ENCODE data around the gene PDE2A. TPM values are rescaled to one million over a fixed set of nuclear protein-coding genes. Genes with fewer than 3 reads are reported as not detected.

The PDE2A gene
- total and polyA plus RNA-seq, 5 experiments from 2014 or later, result 0.22 to 1.9 (median 0.74) TPM; not detected in 1

- Mint-ChIP-seq H3K36me3 (peaks cover 0 to 68% (median 19%) of the 10 kb centered on the region in 3 donors), H3K27me3 (no peaks in the 10 kb centered on the region), H3K4me1 (peaks cover 0 to 11% (median 3%) of the 10 kb centered on the region in 4 donors), H3K4me3 (no peak overlapping the region), H3K27ac (peak overlapping the region in 2 of 10 donors; percentile 52 to 71), H3K9me3 (no peaks in the 10 kb centered on the region)
- POLR2A ChIA-PET, result no interaction called here
- ATAC-seq, result no peak
- DNase-seq, result no peak
Measured at GRCh38 chr11:72703267-72704008, 29.2 kb upstream of the PDE2A start.

GRCh38 chr11:72702577-72703241 lies 28.5 kb upstream of the PDE2A start:
- no peak overlapping the region for H3K4me3 Mint-ChIP-seq
- peaks cover 0 to 67% (median 14%) of the 10 kb centered on the region in 3 donors for H3K36me3 Mint-ChIP-seq
- DNase-seq (no peak), ATAC-seq (no peak)
- H3K27ac Mint-ChIP-seq, result peak overlapping the region in 4 of 10 donors; percentile 52 to 62 (median 54)
- POLR2A ChIA-PET, result interaction anchor here (0.7 kb wide), 1 partner anchor 17 kb away, joined by 3 read pairs; no protein-coding TSS in a partner anchor
- no peaks in the 10 kb centered on the region for H3K9me3 Mint-ChIP-seq
- H3K4me1 Mint-ChIP-seq, result peaks cover 0 to 10% (median 3%) of the 10 kb centered on the region in 4 donors
- no peaks in the 10 kb centered on the region for H3K27me3 Mint-ChIP-seq

GRCh38 chr11:72702096-72702495 lies 27.9 kb upstream of the PDE2A start:
- Mint-ChIP-seq H3K27me3 (no peaks in the 10 kb centered on the region), H3K4me3 (no peak overlapping the region), H3K36me3 (peaks cover 0 to 61% (median 12%) of the 10 kb centered on the region in 3 donors), H3K27ac (no peak overlapping the region), H3K4me1 (peaks cover 0 to 6% (median under 1%) of the 10 kb centered on the region in 4 donors), H3K9me3 (no peaks in the 10 kb centered on the region)
- DNase-seq (no peak), ATAC-seq (no peak)
- POLR2A ChIA-PET, result interaction anchor here (0.7 kb wide), 1 partner anchor 18 kb away, joined by 3 read pairs; no protein-coding TSS in a partner anchor

GRCh38 chr11:72701466-72701865 lies 27.2 kb upstream of the PDE2A start:
- Mint-ChIP-seq H3K27ac (peak overlapping the region in 4 of 10 donors; percentile 27 to 67 (median 54)), H3K36me3 (peaks cover 0 to 56% (median 12%) of the 10 kb centered on the region in 3 donors), H3K27me3 (no peaks in the 10 kb centered on the region), H3K4me1 (peaks cover 0 to 6% (median 0%) of the 10 kb centered on the region in 4 donors), H3K9me3 (no peaks in the 10 kb centered on the region), H3K4me3 (no peak overlapping the region)
- ATAC-seq (no peak), DNase-seq (no peak)
- POLR2A ChIA-PET, result no interaction called here

GRCh38 chr11:72700146-72700545 lies 25.9 kb upstream of the PDE2A start:
- no peak overlapping the region for H3K4me3 Mint-ChIP-seq
- ATAC-seq, result no peak
- peak overlapping the region in 6 of 10 donors; percentile 3 to 80 (median 52) for H3K27ac Mint-ChIP-seq
- H3K4me1 Mint-ChIP-seq, result peaks cover 0 to 5% (median 2%) of the 10 kb centered on the region in 4 donors
- DNase-seq, result no peak
- POLR2A ChIA-PET, result no interaction called here
- H3K9me3 Mint-ChIP-seq, result no peaks in the 10 kb centered on the region
- H3K36me3 Mint-ChIP-seq, result peaks cover 0 to 56% (median 7%) of the 10 kb centered on the region in 3 donors
- H3K27me3 Mint-ChIP-seq, result no peaks in the 10 kb centered on the region

GRCh38 chr11:72697814-72698213 lies 23.6 kb upstream of the PDE2A start:
- H3K4me3 Mint-ChIP-seq, result no peak overlapping the region
- DNase-seq (no peak), ATAC-seq (no peak)
- no peaks in the 10 kb centered on the region for H3K27me3 Mint-ChIP-seq
- H3K36me3 Mint-ChIP-seq, result peaks cover 0 to 70% (median 7%) of the 10 kb centered on the region in 3 donors
- H3K9me3 Mint-ChIP-seq, result no peaks in the 10 kb centered on the region
- peak overlapping the region in 2 of 10 donors; percentile 53 to 74 for H3K27ac Mint-ChIP-seq
- POLR2A ChIA-PET, result no interaction called here
- H3K4me1 Mint-ChIP-seq, result peaks cover 0 to 10% (median 3%) of the 10 kb centered on the region in 4 donors

- POLR2A ChIA-PET, result no interaction called here
- DNase-seq, result no peak
- H3K27me3 Mint-ChIP-seq, result no peaks in the 10 kb centered on the region
- peaks cover 0 to 10% (median 3%) of the 10 kb centered on the region in 4 donors for H3K4me1 Mint-ChIP-seq
- no peak for ATAC-seq
- H3K4me3 Mint-ChIP-seq, result no peak overlapping the region
- H3K27ac Mint-ChIP-seq, result no peak overlapping the region
- no peaks in the 10 kb centered on the region for H3K9me3 Mint-ChIP-seq
- peaks cover 0 to 77% (median 5%) of the 10 kb centered on the region in 3 donors for H3K36me3 Mint-ChIP-seq
Measured at GRCh38 chr11:72696866-72697700, 22.9 kb upstream of the PDE2A start.

- Mint-ChIP-seq H3K9me3 (no peaks in the 10 kb centered on the region), H3K4me3 (no peak overlapping the region), H3K36me3 (peaks cover 0 to 78% (median 5%) of the 10 kb centered on the region in 3 donors), H3K4me1 (peaks cover 0 to 10% (median 3%) of the 10 kb centered on the region in 4 donors), H3K27ac (peak overlapping the region in 4 of 10 donors; percentile 51 to 81 (median 78)), H3K27me3 (no peaks in the 10 kb centered on the region)
- DNase-seq, result no peak
- ATAC-seq, result no peak
- POLR2A ChIA-PET, result interaction anchor here (1.0 kb wide), 1 partner anchor 27 kb away, joined by 3 read pairs; no protein-coding TSS in a partner anchor
Measured at GRCh38 chr11:72695354-72695753, 21.1 kb upstream of the PDE2A start.

GRCh38 chr11:72693271-72693968 lies 19.2 kb upstream of the PDE2A start:
- no peaks in the 10 kb centered on the region for H3K9me3 Mint-ChIP-seq
- H3K27ac Mint-ChIP-seq, result peak overlapping the region in 2 of 10 donors; percentile 48 to 83
- no peak overlapping the region for H3K4me3 Mint-ChIP-seq
- DNase-seq, result no peak
- H3K36me3 Mint-ChIP-seq, result peaks cover 0 to 78% (median 2%) of the 10 kb centered on the region in 3 donors
- no peak for ATAC-seq
- H3K27me3 Mint-ChIP-seq, result no peaks in the 10 kb centered on the region
- H3K4me1 Mint-ChIP-seq, result peaks cover 1 to 15% (median 6%) of the 10 kb centered on the region in 4 donors
- POLR2A ChIA-PET, result no interaction called here

GRCh38 chr11:72692498-72693237 lies 18.4 kb upstream of the PDE2A start:
- Mint-ChIP-seq H3K9me3 (no peaks in the 10 kb centered on the region), H3K27ac (peak overlapping the region in 5 of 10 donors; percentile 4 to 61 (median 10)), H3K4me1 (peaks cover 1 to 16% (median 9%) of the 10 kb centered on the region in 4 donors), H3K36me3 (peaks cover 0 to 79% (median 2%) of the 10 kb centered on the region in 3 donors), H3K27me3 (no peaks in the 10 kb centered on the region), H3K4me3 (no peak overlapping the region)
- POLR2A ChIA-PET, result no interaction called here
- ATAC-seq, result no peak
- DNase-seq, result no peak

- Mint-ChIP-seq H3K36me3 (peaks cover 0 to 84% (median 4%) of the 10 kb centered on the region in 3 donors), H3K4me1 (peaks cover 14 to 24% (median 19%) of the 10 kb centered on the region in 4 donors), H3K27ac (peak overlapping the region in 9 of 10 donors; percentile 26 to 83 (median 53)), H3K27me3 (no peaks in the 10 kb centered on the region), H3K9me3 (no peaks in the 10 kb centered on the region), H3K4me3 (no peak overlapping the region)
- no peak for DNase-seq
- POLR2A ChIA-PET, result no interaction called here
- no peak for ATAC-seq
Measured at GRCh38 chr11:72690166-72690565, 15.9 kb upstream of the PDE2A start.

All from naive thymus-derived CD8-positive, alpha-beta T cell (primary cell).